Stomach (tissue), 4 donors: ENCODE data around the gene DVL3.

ENCODE experiments used
- CTCF ChIP-seq, 7 experiments: fragments of 450-650 bp in 4 of 7; fragments of 200-600 bp in 3 of 7; sonication (generic) in 3 of 7; IDR thresholded peaks; one replicate each; pipeline ENCODE4 v1.5.1; 2016 to 2019; ENCODE audit warnings: antibody characterized with exemption in 7 of 7, control low read depth in 2 of 7, mild to moderate bottlenecking in 1 of 7
- EP300 ChIP-seq: sonication (generic); formaldehyde crosslinking; IDR thresholded peaks from one replicate; pipeline ENCODE4 v1.6.1; 2017; ENCODE audit warnings: antibody characterized with exemption
- POLR2A ChIP-seq, 4 donors: fragments of 450-650 bp; IDR thresholded peaks; one replicate each; pipeline ENCODE4 v1.6.1; 2016; ENCODE audit warnings: antibody characterized with exemption in 4 of 4, control low read depth in 2 of 4, mild to moderate bottlenecking in 1 of 4, moderate library complexity in 1 of 4
- POLR2AphosphoS5 ChIP-seq, 3 donors: sonication (generic); formaldehyde crosslinking; IDR thresholded peaks; one replicate each; pipeline ENCODE4 v1.6.1; 2016; ENCODE audit warnings: antibody characterized with exemption in 3 of 3

- TF ChIP-seq CTCF (IDR thresholded peaks at IDR 0.05) (no peak), POLR2A (IDR thresholded peaks at IDR 0.05) (no peak), EP300 (no peak), POLR2AphosphoS5 (IDR thresholded peaks at IDR 0.05) (no peak)
These were observed 5.3 kb downstream of the DVL3 start for GRCh38 chr3:184160456-184160855.
